ENCODE measurements around the gene LAGE3.

LAGE3 gene

GRCh38 chrX:154436983-154437752, 41.9 kb downstream of the LAGE3 start, which contains the start of gene GDI1:
TSS of gene GDI1 (plus strand) at chrX:154437154. CDS start at chrX:154437255, 101 bp downstream.
- peak within 1 kb of the TSS; percentile 65 for H3K4me3 ChIP-seq (ENCODE audit: low read depth, low read length)

DNA sequence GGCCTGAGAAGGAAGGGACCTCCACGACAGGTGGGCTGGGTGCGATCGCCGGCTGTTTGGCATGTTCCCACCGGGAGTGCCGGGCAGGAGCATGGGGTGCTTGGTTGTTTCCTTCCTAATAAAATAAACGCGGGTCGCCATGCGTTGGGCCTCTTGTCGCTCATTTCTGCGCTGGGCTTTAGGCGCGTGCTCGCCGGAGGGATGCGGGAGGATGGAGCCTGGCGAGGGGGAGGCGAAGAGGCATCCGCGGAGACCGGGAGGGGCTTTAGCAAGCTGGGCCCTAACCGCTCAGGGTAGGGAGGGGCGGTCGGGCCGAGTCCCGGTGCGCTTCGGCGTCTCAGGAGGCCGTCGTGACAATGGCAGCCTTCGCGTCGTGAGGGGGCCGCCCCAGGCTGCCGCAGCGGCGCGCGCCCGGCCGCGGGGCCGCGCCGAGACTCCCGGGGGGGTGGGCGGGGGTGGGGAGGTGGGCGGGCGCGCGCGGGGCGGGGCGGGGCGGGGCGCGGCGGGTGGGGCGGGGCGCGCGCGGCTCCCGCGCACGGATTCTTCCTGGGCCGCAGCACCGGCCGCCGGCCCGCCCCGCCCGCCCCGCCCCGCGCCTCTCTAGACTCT, 42.6 kb downstream of the LAGE3 start:
- peak overlapping the region; percentile 35 for H3K4me3 ChIP-seq (ENCODE audit: low read depth, low read length)

GRCh38 chrX:154435171-154435733, 43.8 kb downstream of the LAGE3 start:
- no peak overlapping the region for H3K4me3 ChIP-seq (ENCODE audit: low read depth, low read length)

DNA sequence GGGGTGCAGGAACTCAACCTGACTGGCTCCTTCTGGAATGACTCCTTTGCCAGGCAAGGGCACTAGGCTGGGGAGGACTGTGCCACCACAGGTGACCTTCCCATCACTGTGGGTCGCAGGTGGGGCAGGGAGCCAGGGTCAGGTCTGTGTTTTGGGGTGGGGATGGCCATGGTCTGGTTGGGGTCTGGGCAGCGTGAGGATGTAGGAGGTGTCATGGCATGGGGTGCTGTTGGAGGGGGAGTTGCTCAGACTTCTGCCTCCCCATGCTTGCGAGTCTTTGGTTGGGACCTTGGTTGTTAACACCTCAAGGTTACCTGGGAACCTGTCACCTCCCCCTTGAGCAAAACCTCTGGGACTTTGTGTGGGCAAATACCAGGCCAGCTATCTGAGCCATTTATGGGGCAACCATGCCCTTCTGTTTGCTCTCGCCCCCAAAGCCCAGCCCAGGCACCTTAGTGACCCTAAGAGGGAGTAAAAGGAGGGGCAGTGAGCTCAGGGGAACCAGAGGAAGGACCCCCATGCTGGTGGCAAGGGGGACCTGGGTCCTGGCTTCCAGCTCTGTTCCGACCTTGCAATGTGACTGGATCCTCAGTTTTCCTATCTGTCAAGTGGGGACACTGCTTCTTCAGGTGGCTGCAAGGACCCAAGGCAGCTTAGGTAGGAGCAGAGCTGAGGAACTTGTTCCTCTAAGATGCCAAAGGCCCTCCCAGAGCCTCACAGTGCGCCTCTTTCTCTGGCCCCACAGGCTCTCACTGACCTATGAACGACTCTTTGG, 44.5 kb downstream of the LAGE3 start:
- no peak overlapping the region for H3K4me3 ChIP-seq (ENCODE audit: low read depth, low read length)

- no peak overlapping the region for H3K4me3 ChIP-seq (ENCODE audit: low read depth, low read length)
These were observed 45.5 kb downstream of the LAGE3 start for GRCh38 chrX:154433605-154434004.

DNA sequence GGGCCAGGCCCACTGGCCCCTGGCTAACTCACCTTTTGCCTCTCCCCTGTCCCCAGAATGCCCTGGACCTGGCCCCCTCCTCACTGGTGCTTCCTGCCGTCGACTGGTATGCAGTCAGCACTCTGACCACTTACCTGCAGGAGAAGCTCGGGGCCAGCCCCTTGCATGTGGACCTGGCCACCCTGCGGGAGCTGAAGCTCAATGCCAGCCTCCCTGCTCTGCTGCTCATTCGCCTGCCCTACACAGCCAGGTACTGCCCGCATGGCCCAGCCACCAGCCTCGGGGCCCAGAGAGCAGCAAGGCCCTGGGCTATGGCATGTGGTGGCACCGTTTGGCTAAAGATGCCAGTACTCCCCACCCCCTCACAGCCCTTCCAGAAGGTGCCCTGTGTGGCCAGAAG, 46.9 kb downstream of the LAGE3 start:
- H3K4me3 ChIP-seq (ENCODE audit: low read depth, low read length): no peak overlapping the region

DNA sequence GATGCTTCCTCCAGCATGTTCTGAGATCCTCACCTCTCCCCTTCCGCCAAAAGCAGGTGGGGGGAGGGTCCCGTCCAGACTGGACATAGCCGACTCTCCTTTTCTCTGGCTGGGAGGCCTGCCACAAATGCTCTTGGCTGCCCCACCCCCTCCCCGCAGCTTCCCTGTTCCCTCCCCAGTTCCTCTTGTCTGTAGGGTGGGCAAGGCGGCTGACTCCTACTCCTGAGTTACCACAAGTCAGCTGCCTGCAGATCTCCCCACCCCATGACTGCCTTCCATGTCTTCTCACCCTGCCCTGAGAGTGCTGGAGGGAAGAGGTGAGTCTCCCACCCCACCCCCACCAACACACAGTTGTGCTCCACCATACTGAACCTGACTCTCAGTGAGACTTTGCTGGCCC, 47.7 kb downstream of the LAGE3 start:
- H3K4me3 ChIP-seq (ENCODE audit: low read depth, low read length): no peak overlapping the region

DNA sequence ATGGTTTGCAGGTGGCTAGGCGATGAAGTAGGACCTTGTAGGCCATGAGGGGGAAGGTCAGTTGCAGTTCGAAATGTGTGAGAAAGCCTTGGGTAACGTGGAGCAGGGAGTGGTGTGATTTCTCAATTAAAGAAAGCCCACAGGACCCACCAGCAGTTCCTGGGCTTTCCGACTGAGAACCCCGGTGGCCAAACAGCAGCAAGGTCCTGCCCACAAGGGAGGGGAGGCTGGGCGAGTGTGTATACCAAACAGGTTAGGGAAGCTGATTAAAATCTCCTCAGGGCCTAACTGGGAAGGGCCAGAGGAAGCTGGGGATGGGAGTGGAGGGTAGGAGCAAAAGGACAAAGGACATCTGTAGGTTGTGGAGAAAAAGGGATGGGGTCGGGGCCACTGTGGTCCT, 48.2 kb downstream of the LAGE3 start:
- H3K4me3 ChIP-seq (ENCODE audit: low read depth, low read length): no peak overlapping the region

- H3K4me3 ChIP-seq (ENCODE audit: low read depth, low read length): no peak overlapping the region
These were observed 48.6 kb downstream of the LAGE3 start for GRCh38 chrX:154430479-154430878.

DNA sequence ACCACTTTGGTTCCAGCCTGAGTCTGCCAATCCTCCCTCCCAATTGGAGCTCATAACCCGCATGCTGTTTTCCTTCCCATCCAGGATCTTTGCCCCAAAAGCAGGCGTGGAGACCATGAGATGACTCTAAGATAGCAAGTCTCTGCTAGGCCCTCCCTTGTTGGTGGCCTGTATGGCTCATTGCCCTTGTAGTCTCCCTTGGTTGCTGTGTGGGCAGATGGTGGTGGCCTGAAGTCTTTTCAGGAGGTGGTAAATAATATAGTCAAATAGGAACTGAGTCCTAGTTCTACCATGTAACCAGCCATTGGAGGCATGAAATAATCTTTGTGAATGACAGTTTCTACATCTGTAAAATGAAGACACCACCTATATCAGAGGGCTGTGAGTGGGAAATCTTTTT, 49.4 kb downstream of the LAGE3 start:
- no peak overlapping the region for H3K4me3 ChIP-seq (ENCODE audit: low read depth, low read length)

GRCh38 chrX:154428176-154429171, 50.6 kb downstream of the LAGE3 start, which contains the start of gene ATP6AP1:
TSS of gene ATP6AP1 (plus strand) at chrX:154428677. CDS start at chrX:154428693, 16 bp downstream.
- peak within 1 kb of the TSS; percentile 48 for H3K4me3 ChIP-seq (ENCODE audit: low read depth, low read length)
